Epithelial cell of proximal tubule (primary cell): Measurements from ENCODE around the gene TEX22. TPM values are rescaled to one million over a fixed set of nuclear protein-coding genes. Genes with fewer than 3 reads are reported as not detected.

Source experiments
- DNase-seq: peaks from one replicate; pipeline ENCODE4 v3.0.0-alpha.2; 2011; ENCODE audit warnings: low read depth
- H3K4me3 ChIP-seq: 2 replicates; pipeline ENCODE4 v1.5.1; 2011; ENCODE audit warnings: low read depth, mild to moderate bottlenecking, low read length
- total RNA-seq: library from RNA; depleted of rRNA; stranded (reverse); fragments of >200 nt; gene quantifications from 2 replicates; pipeline ENCODE4 v1.2.3, GENCODE V29; 2015
- TF ChIP-seq, protein P1 (sequence below): conservative IDR thresholded peaks from 2 replicates; pipeline ENCODE4 v1.5.1; 2012; ENCODE audit warnings: low read depth, mild to moderate bottlenecking, low read length

Gene TEX22
- total RNA-seq, 1 donor from 2014 or later: 0.29 TPM

DNA sequence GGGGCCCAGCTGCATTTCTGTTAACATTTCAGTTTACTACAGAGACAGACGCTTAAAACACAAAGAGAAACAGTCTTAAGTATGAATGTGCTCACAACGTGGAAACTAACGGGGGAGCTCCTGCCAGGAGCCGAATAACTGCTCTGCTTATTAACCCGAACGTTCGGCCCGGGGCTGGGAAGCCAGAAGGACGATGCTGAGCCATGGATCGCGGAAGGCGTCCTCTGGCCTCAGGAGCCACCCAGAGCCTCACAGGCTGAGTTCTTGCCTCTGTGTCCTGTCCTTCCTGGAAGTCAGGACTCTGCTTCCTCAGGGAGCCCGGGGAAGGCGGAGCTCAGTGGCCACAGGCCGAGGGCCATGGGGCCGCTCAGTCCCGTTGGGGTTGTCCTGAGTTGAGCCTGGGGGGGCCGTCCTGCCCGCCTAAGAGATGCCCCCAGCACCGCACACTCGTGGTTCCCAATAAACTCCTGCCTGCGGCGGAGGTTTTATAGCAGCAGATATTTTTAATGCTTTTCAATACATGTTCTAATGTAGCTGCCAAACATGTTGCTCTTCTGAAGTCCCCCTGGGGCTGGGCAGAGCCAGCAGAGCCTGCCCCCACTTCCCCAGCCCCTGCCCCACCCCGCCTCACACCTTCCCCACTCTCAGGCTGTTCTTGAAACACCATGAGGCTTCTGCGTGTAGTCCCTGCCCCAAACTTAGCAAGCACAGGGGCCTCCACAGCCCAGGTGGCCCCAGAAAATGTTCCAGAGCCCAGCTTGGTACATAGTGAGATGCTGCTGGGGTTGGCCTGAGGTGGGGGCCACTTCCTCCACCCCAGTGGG, 3.4 kb upstream of the TEX22 start:
- TF ChIP-seq, protein P1, sequence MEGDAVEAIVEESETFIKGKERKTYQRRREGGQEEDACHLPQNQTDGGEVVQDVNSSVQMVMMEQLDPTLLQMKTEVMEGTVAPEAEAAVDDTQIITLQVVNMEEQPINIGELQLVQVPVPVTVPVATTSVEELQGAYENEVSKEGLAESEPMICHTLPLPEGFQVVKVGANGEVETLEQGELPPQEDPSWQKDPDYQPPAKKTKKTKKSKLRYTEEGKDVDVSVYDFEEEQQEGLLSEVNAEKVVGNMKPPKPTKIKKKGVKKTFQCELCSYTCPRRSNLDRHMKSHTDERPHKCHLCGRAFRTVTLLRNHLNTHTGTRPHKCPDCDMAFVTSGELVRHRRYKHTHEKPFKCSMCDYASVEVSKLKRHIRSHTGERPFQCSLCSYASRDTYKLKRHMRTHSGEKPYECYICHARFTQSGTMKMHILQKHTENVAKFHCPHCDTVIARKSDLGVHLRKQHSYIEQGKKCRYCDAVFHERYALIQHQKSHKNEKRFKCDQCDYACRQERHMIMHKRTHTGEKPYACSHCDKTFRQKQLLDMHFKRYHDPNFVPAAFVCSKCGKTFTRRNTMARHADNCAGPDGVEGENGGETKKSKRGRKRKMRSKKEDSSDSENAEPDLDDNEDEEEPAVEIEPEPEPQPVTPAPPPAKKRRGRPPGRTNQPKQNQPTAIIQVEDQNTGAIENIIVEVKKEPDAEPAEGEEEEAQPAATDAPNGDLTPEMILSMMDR: no peak
- no peak for DNase-seq
- no peak overlapping the region for H3K4me3 ChIP-seq

DNA sequence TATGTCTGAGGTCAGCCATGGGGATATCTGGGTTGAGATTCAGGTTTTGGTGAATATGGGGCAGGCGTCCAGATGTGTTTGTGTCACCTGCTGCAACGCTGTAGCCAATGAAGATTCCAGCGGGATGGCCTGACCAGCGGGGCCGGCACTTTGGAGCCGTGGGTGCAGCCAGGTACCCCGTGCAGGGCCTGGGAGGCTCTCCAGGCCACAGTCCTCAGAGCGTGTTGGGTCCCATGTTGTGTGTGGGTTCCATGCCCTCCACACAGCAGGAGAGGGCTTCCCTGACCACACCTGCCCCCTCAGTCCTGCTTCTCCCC, 2.8 kb upstream of the TEX22 start:
- TF ChIP-seq, protein P1: no peak
- no peak overlapping the region for H3K4me3 ChIP-seq
- DNase-seq: no peak

DNA sequence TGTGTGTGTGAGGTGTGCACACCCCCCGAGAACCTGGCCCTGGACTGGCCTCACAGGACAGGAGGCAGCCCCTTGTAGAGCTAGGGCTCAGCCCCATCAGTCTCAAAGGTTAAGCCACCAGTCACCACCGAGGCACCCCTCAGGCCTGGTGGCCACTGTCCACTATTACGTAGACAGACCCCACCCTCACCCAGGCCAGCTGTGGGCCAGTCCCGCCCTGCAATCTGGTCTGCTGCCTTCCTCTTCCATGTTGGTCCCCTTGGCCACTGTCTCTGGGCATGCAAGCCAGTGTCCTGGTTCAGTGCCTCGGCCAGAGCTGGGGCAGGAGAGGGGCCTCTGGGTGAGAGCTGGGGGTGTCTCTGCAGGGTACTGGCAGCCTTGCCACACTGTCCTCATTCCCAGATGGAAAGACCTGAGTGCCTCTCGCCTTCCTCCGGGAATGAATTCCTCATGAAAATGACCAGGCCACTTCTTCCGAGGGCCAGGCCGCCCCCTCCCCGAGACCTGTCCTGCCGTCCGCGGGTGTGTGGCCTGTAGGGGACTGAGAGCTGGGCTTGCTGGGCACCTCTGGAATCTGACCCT, 897 bp upstream of the TEX22 start:
- no peak for DNase-seq
- TF ChIP-seq, protein P1: no peak
- peak overlapping the region; percentile 90 for H3K4me3 ChIP-seq

DNA sequence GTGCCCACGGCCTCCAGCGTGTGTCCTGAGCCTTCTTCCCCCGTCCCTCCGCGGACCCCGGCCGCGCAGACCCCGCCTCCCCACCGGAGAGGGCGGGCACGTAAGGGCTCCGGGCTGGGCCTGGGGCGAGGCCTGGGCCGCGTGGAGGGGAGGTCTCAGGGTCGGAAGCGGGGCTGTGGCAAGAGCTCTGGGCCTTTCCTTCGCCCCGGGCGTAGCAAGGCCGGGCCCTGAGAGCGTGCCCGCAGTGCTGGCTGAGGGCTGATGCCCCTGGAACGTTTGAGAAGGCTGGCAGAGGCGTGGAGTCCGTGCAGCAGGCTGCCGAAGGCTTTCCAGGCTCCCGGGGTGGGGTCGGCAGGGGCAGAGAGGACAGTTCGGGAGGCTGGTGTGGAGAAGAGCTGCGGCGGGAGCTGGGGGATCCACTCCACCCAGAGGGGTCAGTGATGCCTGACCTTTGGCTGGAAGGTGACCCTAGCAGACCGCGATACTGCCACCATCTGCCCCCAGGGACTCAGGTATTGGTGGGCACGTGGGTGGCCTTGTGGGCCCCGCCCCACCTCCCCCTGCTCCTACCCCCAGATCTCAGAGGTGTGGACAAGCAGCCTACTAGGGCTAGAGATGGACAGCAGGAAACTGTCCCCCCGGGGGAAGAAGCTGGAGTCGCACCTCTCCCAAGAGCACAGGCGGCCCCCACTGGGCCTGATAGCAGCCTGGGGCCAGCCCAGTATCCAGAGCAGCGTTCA, 558 bp downstream of the TEX22 start:
- TF ChIP-seq, protein P1: no peak
- no peak for DNase-seq
- H3K4me3 ChIP-seq: peak overlapping the region; percentile 90

DNA sequence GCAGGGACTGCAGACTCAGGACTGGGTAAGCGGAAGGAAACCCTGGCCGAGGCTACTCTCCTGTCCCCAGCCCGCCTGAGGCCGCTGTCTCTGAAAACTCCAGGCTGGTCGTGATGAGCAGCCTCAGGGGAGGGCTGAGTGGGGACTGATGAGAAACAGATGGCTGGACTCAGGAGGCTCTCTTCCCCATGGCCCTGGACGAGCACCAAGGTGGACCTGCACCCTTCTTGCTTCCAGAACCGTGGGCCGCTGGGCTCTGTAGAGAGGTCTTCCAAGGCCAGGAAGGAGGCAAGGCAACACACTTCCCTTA, 1.1 kb downstream of the TEX22 start:
- no peak for DNase-seq
- peak overlapping the region; percentile 90 for H3K4me3 ChIP-seq
- TF ChIP-seq, protein P1: no peak

DNA sequence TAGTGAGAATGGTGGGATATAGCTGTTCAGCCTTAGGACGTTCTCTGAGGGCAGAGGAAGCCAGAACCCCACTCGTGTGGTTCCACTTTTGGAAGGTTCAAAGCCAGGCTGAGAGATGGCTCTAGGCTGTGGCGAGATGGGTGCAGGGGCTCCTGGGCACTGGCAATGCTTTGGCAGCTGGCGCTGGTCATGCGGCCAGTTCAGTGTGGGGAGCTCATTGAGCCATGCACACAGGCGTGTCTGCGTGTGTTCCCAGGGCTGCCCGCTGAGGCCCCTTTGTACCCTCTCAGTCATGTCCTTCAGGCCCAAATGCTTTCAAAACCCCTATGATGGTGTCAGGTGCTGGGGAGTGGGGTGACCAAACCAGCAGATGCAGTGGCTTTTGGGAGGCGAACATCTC, 1.7 kb downstream of the TEX22 start:
- no peak overlapping the region for H3K4me3 ChIP-seq
- TF ChIP-seq, protein P1: no peak
- DNase-seq: no peak
